Measurements from ENCODE around the gene LZTS2. TPM values are rescaled to one million over a fixed set of nuclear protein-coding genes. Genes with fewer than 3 reads are reported as not detected.

The LZTS2 gene
- total and polyA plus RNA-seq, 2 experiments from 2014 or later, result 27.6 to 88.3 TPM

- Histone ChIP-seq H3K79me2 (replicated peaks; ENCODE audit: insufficient read depth) (no peaks in the 10 kb centered on the region), H3K27me3 (ENCODE audit: insufficient read depth) (no peaks in the 10 kb centered on the region), H3K36me3 (ENCODE audit: insufficient read depth) (no peaks in the 10 kb centered on the region), H2AFZ (no peak overlapping the region), H3K27ac (ENCODE audit: low read depth) (no peak overlapping the region), H3K4me3 (no peak overlapping the region), H3K9me2 (ENCODE audit: insufficient read depth) (no peaks in the 10 kb centered on the region), H4K20me1 (replicated peaks; ENCODE audit: insufficient read depth) (peaks cover 4% of the 10 kb centered on the region; the same call in 1 of the 2 replicates), H3F3A (replicated peaks; ENCODE audit: low read depth) (no peaks in the 10 kb centered on the region), H3K4me1 (ENCODE audit: insufficient read depth) (no peaks in the 10 kb centered on the region), H3K4me2 (no peak overlapping the region)
- peaks cover 3% of the 10 kb centered on the region; the same call in 1 of the 3 replicates for H3K36me3 Mint-ChIP-seq (ENCODE audit: low read depth)
- H3K4me3 Mint-ChIP-seq, result no peak overlapping the region
- ATAC-seq, result no peak
- H3K4me1 Mint-ChIP-seq, result peaks cover 6% of the 10 kb centered on the region; the same call in 2 of the 3 replicates
- no peak for TF ChIP-seq ETS1 (IDR thresholded peaks at IDR 0.05)
- no peak for TF ChIP-seq ZNF114 (CRISPR knock-in tag; IDR thresholded peaks at IDR 0.05)
- no peak for TF ChIP-seq NANOG (IDR thresholded peaks at IDR 0.05; ENCODE audit: borderline replicate concordance)
- TF ChIP-seq EZH2phosphoT487 (IDR thresholded peaks at IDR 0.05; ENCODE audit: unreplicated experiment), result no peak
- TF ChIP-seq ZNF462 (CRISPR knock-in tag; IDR thresholded peaks at IDR 0.05), result no peak
- TF ChIP-seq EZH2 (IDR thresholded peaks at IDR 0.05; ENCODE audit: low read depth, unreplicated experiment), result no peak
- no peak for TF ChIP-seq CREB1 (CRISPR knock-in tag; IDR thresholded peaks at IDR 0.05; ENCODE audit: low read depth)
- TF ChIP-seq CTCF (conservative IDR thresholded peaks at IDR 0.05; ENCODE audit: low read depth in 2 of 2), result no peak
- no peak for TF ChIP-seq STAT1 (IDR thresholded peaks at IDR 0.05; ENCODE audit: unreplicated experiment)
- no peak for TF ChIP-seq JUNB (IDR thresholded peaks at IDR 0.05; ENCODE audit: unreplicated experiment)
- TF ChIP-seq ZNF331 (CRISPR knock-in tag; IDR thresholded peaks at IDR 0.05; ENCODE audit: low read depth), result no peak
- TF ChIP-seq POLR2AphosphoS5 (IDR thresholded peaks at IDR 0.05; ENCODE audit: low read depth), result no peak
- no peak for TF ChIP-seq REST (IDR thresholded peaks at IDR 0.05; ENCODE audit: unreplicated experiment)
- H3K9me3 Mint-ChIP-seq, result no peaks in the 10 kb centered on the region
- no peak for DNase-seq (ENCODE audit: low spot score)
- no peak overlapping the region for H3K27ac Mint-ChIP-seq
- peaks cover 7% of the 10 kb centered on the region for H3K27me3 Mint-ChIP-seq (ENCODE audit: insufficient read depth, low read depth, poor library complexity)
These were observed 19.3 kb upstream of the LZTS2 start for GRCh38 chr10:100980311-100980710.
